Posterior vena cava (tissue), 2 donors: ENCODE results near the gene SCAMP4. TPM values are rescaled to one million over a fixed set of nuclear protein-coding genes. Genes with fewer than 3 reads are reported as not detected.

ENCODE experiments used
- DNase-seq: peaks from one replicate; pipeline ENCODE4 v3.0.0-alpha.2; 2020; ENCODE audit warnings: low spot score
- intact Hi-C, 2 donors: fragments of 100-400 bp; cut with DNase I; formaldehyde crosslinking; loops; one replicate each; pipeline versions ENCODE4 v1.14.1 to v1.14.2; 2022 to 2023
- total RNA-seq, 2 donors: library from RNA; stranded (reverse); fragmentation: NEBNext Ultra II Directional; extraction: Animal tissue kit (Norgen Biotek cat#: 25700); gene quantifications; one replicate each; pipeline ENCODE4 v1.2.1, GENCODE V29; 2021
- donor health status: DM: yes; HTN: yes; CAD: no.
- donor health status: DM: yes; HTN: yes; CAD: no.

The SCAMP4 gene
- total RNA-seq, 2 donors from 2014 or later = 35.6 to 36.6 TPM

DNA sequence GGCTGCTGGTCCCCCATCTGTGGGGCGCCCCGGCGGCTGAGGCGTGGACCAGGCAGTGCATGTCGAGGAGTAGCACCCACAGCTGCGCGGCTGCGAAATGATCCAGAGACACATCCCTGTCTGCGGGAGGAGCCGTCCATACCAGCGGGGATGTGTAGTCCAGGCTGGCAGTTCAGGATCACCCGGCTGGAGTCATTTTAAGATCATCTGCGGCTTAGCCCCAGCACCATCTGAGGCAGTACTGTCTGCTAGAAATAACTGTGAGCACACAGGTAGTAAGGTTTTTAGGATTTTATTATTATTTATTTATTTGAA, 3.1 kb downstream of the SCAMP4 start:
- intact Hi-C loops = no loop called here
- no peak for DNase-seq

DNA sequence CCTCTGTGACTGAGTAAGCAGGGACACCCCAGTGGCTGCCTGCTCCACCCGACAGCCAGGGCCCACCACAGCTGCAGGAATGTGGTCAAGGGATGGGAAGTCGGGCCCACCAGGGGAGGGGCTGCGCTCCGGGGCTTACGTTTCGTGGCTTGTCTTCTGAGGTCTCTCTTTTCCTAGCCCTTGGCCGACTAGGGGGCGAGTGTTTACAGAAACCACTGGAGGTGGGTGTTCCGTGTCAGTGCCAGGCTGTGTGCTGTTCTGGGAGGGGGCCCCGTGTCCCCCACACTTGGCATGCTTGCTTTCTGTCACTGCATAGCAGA, 4.5 kb downstream of the SCAMP4 start:
- no peak for DNase-seq
- intact Hi-C loops = no loop called here

DNA sequence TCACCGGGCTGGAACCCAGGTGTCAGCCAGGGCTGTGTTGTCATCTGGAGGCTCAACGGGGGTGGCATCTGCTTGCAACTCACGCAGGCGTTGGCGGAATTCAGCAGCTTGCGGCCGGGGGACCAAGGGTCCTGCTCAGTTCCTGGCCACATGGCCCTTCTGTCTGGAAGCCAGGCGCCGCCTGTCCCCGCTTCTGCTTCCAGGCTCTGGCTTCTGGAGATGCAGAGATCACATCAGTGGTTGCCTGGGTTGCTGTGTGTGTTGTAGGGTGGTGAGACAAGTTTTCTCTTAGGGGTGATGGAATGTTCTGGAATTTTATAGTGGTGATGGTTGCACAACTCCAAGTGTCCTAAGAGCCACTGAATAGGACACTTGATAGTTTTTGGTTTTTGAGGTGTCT, 5.0 kb downstream of the SCAMP4 start:
- intact Hi-C loops = no loop called here
- no peak for DNase-seq

DNA sequence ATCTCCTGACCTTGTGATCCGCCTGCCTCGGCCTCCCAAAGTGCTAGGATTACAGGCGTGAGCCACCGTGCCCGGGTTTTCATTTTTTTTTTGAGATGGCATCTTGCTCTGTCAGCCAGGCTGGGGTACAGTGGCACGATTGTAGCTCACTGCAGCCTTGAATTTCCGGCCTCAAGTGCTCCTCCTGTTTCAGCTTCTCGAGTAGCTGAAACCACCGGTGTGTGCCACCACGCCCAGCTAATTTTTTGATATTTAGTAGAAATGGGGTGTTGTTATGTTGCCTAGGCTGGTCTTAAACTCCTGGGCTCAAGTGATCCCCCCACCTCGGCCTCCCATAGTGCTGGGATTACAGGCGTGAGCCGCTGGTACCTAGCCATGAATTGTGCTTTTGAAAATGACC, 5.9 kb downstream of the SCAMP4 start:
- no peak for DNase-seq
- intact Hi-C loops = no loop called here

DNA sequence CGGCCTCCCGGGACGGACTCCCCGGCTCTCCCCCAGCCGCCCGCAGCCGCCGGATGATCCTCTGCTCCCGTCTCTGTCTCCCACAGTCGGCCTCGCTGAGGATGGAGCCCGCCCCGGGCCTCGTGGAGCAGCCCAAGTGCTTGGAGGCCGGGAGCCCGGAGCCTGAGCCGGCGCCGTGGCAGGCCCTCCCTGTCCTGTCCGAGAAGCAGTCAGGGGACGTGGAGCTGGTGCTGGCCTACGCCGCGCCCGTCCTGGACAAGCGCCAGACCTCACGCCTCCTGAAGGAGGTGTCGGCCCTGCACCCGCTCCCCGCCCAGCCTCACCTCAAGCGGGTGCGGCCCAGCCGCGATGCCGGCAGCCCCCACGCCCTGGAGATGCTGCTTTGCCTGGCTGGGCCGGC, 6.8 kb downstream of the SCAMP4 start:
- intact Hi-C loops = no loop called here
- DNase-seq = no peak

DNA sequence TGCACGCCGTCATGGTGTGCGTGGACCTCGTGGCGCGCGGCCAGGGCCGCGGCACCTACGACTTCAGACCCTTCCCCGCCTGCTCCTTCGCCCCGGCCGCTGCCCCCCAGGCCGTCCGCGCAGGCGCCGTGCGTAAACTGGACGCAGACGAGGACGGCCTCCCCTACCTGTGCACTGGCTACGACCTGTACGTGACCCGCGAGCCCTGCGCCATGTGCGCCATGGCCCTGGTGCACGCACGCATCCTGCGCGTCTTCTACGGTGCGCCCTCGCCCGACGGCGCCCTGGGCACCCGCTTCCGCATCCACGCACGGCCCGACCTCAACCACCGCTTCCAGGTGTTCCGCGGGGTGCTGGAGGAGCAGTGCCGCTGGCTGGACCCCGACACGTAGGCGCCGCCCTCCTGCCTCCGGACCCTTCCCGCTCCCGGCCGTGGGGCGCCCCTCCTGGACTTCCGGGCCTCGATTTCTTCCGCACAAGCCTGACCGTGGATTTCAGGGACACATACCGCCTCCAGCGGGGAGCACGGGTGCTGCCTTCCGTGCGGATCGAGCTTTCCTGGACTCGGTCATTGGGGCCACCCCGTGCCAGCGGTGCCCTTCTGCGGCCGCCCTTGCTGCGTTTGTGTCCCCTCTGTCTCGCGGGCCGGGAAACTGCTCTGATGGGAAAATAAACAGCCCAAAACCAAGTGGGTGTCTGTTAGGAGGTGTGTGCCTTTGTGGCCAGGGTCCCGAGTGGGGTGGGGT, 7.7 kb downstream of the SCAMP4 start:
- intact Hi-C loops = no loop called here

DNA sequence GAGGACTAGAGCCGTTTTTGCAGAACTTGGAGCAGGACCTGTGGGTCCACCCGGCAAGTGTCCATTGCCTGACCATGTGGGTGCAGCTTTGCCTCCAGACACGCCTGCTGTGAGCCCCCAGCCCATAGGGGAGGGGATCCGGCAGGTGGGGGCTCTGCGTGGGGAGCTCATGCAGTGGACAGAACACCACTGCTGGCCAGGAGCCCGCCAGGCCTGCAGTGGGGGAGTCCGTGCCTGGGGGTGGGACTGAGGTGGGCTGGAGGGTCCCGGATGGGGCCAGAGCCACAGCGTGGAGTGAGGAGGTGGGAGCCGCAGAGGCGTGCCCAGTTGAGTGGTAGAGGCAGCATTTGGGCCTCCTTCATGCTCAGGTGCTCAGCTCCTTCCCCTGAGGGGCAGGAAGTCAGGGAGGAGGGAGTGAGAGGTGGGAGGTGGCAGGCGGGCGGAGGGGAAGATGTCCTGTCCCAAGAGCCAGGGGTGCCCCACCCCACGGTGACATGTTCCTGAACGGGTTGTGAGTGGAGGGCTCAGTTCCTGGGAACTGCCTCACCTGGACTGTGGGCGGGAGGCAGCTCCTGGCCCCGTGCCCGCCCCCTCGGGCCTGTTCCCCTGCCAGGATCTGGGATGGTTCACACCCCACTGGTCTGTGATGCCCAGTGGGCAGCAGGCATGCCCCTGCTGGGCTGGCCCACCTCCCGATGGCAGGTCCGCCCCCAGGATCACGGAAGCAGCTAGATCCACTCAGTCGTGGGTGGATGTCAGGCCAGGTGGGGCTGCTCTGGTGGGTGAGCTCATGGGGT, 8.8 kb downstream of the SCAMP4 start:
- no peak for DNase-seq
- intact Hi-C loops = no loop called here

More for the DNA sequence above, 7.7 kb downstream of the SCAMP4 start:
- no peak for DNase-seq

DNA sequence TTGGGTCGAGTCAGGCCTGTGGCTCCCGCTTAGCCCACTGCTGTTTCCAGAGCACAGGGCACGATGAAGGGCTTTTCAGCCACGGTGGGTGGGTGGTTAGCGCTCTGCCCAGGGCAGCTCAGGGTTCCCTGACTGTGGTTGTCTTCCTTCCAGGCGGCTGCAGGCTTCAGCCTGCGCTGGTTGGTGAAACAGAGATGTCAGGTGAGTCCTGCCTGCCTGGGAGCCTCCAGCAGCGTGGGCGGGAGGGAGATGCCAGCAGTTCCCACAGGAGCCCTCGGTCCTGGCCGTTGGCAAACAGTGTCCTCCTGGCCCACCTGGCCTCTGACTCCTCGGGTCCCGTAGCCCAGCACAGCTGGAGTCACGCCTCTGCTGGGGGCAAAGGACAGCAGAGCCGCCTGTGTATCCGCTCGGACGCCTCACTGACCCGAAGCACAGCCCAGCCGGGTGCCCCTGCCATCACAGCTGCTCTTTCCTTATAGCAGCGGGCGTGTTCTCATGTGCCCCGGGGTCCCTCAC, 9.7 kb downstream of the SCAMP4 start:
- no peak for DNase-seq
- intact Hi-C loops = no loop called here

DNA sequence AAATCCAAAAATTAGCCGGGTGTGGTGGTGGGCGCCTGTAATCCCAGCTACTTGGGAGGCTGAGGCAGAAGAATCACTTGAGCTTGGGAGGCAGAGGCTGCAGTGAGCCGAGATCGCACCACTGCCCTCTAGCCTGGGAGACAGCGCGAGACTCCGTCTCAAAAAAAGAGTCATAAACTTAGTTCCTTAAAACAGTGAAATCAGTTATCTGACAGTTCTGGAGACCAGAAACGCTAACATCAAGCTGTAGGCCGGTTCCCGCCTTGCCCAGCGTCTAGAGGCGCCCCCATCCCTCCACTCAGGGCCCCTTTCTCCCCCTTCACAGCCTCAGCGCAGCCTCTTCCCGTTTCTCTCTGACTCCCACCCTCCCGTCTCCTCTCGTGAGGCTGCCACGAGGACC, 11.9 kb downstream of the SCAMP4 start:
- intact Hi-C loops = no loop called here
- no peak for DNase-seq

DNA sequence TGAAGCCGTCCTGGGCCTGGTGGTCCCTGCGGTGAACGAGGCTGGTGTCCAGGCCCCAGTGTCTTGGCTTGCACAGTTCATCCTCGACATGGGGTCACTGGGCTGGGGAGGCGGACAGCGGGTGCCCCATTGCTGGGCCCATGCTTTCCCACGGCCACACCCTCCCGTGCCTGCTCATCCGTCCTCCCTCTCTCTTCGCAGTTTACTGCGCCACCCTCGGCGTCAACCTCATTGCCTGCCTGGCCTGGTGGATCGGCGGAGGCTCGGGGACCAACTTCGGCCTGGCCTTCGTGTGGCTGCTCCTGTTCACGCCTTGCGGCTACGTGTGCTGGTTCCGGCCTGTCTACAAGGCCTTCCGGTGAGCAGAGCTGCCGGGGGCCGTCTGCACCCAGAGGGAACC, 12.7 kb downstream of the SCAMP4 start:
- intact Hi-C loops = no loop called here
- DNase-seq = no peak

DNA sequence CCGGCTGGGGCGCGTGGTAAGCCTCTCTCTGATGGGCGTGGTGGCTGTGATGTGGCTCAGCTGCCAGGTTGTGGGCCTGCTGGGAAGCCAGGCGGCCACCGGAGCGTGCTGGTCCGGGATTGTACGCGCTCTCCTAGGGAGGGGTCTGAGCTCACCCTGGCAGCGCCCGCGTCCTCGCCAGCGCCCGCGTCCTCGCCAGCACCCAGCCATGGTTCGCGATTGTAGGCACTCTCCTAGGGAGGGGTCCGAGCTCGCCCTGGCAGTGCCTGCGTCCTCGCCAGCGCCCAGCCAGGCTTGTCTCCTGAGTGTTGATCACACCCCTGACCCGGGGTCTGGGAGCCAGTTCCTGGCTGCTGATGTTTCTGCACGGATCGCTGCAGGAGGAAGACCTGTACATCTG, 13.8 kb downstream of the SCAMP4 start:
- intact Hi-C loops = no loop called here
- no peak for DNase-seq

DNA sequence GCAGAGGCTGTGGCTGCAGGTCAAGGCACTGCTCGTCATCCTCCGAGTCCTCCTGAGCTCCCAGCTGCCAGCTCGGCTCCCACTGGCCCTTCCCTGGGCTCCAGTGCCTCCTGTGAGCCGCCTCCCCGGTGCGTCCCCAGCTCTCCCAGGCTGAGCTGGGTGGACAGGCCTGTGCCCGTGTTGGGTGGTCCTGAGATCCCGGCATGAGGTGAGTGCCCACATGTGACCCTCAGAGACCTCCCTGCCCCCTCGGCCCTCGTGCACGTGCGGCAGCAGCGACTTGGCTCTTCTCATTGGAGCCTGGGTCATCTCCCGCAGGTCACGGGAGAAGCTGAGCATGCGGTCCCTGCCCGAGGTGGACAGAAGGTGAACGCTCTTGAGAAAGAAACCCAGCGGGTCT, 15.4 kb downstream of the SCAMP4 start:
- no peak for DNase-seq
- intact Hi-C loops = loop anchor here in 1 of 2 donors (10.0 kb wide), 1 partner anchor 154 kb away; no protein-coding TSS in a partner anchor

DNA sequence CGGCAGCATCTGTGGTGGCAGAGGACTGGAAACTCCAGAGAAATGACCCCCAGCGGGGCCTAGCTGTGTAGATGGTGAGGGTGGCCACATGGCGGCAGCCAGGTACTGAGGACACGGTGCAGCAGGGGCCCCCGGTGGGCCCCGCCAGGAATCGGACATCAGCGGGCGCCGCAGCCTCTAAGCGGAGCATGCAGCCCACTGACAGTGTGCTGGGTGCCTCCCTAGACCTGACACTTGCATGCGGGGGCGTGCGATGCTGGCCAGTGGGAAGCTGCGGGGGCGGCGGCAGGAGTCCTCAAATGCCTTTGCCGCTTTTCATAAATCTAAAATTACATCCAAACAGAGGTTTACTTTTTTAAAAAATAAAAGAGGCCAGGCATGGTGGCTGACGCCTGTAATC, 16.1 kb downstream of the SCAMP4 start:
- intact Hi-C loops = loop anchor here in 1 of 2 donors (10.0 kb wide), 1 partner anchor 153 kb away; no protein-coding TSS in a partner anchor
- DNase-seq = no peak

DNA sequence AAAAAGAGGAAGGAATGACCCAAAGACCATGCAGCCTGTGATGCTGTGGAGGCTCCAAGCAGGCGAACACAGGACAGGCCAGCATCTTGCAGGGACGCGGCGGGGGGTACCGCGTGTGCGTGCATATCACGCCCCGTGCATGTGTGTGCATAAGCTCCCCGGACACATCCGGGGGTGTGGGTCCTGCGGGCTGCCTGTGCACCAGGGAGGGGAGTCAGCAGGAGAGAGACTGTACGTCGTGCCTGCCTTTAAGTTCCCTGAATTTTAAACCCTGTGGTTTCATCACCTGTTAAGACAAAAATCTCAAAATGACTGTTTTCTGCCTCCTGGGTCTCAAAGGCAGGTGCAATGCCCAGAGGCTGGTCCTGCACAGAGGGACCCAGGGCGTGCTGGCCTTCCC, 16.6 kb downstream of the SCAMP4 start:
- DNase-seq = no peak
- intact Hi-C loops = loop anchor here in 1 of 2 donors (10.0 kb wide), 1 partner anchor 153 kb away; no protein-coding TSS in a partner anchor

DNA sequence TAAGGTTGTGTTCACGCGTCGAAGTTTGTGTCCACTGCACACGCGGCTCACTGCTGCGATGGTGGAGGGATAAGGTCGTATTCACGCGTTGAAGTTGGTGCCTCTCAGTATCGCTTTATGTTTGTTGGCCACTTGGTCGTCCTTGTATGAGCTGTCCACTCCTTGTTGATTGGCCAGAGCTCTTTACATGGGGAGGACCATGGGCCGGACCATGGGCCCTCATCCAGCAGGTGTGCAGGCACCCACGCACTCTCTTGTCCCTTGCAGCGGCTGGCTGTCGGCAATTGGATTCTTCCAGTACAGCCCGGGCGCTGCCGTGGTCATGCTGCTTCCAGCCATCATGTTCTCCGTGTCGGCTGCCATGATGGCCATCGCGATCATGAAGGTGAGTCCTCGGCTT, 17.6 kb downstream of the SCAMP4 start:
- intact Hi-C loops = loop anchor here in 1 of 2 donors (10.0 kb wide), 1 partner anchor 152 kb away; no protein-coding TSS in a partner anchor
- no peak for DNase-seq

DNA sequence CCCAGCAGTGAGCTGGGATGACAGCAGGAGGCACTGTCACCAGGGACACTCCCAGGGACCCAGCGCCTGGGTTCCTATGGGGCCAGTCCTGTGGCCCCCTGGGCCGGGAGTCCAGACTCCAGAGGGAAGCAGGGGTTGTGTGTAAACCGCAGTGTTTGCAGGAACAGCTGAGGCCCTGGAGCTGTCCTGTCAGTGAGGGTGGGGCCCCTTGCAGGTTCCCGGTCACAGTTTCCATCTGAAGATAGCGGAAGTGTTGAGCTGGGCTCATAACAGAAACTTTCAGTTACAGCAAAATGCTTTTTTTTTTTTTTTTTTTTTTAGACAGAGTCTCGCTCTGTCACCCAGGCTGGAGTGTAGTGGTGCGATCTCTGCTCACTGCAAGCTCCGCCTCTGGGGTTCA, 18.1 kb downstream of the SCAMP4 start:
- intact Hi-C loops = loop anchor here in 1 of 2 donors (10.0 kb wide), 1 partner anchor 151 kb away; no protein-coding TSS in a partner anchor
- DNase-seq = no peak

DNA sequence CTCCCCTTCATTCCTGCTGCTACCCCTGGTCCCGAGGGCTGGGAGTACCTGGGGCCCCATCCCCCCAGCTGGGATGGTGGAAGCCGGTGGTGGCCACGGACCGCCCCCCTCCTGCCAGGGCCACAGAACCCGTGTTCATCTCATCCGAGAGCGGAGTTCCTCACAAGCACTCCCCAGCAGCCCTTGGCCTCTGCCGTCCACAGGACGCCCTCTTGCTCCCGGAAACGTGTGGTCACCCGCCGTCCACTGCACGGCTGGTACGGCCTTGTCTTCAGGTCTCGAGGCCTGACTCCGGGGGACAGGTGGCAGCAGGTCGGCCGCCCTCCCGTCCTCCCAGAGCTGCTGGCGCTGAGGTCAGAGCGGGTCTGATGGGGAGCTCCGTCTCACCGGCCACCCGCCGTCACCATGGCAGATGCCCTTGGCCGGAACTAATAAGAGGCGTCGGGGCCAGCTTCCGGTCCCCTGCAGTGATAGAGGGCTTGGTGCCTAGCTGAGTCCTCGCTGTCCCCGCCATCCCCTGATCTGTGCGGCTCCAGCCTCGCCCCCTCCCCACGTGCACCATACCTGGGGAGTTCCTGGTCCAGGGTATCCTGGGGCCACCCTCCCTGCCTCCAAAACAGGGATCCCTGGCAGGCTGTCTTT, 19.2 kb downstream of the SCAMP4 start:
- intact Hi-C loops = loop anchor here in 1 of 2 donors (10.0 kb wide), 1 partner anchor 150 kb away; no protein-coding TSS in a partner anchor
- no peak for DNase-seq

DNA sequence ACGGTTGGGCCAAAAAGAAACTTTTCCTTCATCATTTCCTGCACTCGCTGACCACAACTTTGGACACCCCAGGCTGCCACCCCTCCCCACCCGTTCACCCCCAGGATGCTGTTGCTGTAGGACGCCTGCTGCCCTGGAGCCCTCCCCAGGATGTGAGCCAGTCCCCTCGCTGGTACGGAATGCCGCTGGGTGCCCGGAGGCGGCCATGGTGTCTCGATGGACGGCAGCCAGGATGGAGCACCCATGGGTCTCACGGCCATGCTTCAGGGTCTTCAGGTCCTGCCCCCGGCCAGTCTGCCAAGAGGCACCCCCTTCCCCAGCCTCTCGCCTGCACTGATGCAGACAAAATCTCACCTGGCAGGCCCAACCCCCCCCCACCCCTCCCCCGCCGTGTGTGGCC, 20.3 kb downstream of the SCAMP4 start:
- DNase-seq = no peak
- intact Hi-C loops = loop anchor here in 1 of 2 donors (10.0 kb wide), 1 partner anchor 149 kb away; no protein-coding TSS in a partner anchor

DNA sequence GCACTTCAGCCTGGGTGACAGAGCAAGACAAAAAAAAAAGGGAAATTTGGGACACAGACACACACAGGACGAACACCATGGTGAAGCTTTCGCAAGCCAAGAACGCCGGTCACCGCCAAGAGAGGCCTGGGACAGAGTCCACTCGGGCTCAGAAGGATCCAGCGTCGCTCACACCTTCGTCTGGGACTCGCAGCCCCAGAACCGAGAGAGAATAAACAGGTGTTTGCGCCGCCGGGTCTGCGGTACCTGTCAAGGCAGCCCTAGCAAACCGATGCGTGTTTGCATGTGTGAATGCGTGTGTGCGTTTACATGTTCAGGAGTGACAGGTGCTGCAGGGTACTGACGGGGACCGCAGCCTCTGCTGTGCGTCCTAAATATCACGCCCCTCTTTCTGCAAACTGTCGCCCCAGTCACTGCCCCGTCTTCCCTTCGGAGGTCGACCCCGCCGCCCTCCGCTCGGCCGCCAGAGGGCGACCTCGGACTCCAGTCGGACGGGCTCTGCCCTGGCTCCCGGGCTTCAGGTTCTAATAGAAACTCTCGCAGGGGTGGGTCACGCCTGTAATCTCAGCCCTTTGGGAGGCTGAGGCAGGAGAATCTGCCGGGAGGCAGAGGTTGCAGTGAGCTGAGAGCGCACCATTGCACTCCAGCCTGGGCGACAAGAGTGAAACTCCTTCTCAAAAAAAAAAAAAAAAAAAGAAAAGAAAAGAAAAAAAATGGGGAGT, 24.0 kb downstream of the SCAMP4 start:
- DNase-seq = peak; percentile 95
- intact Hi-C loops = loop anchor here in 1 of 2 donors (10.0 kb wide), 1 partner anchor 146 kb away; no protein-coding TSS in a partner anchor
